ENCODE measurements around the gene BEGAIN. TPM values are rescaled to one million over a fixed set of nuclear protein-coding genes. Genes with fewer than 3 reads are reported as not detected.

Gene BEGAIN
- polyA plus RNA-seq, 4 donors = 1.3 to 13.5 (median 5.1) TPM

DNA sequence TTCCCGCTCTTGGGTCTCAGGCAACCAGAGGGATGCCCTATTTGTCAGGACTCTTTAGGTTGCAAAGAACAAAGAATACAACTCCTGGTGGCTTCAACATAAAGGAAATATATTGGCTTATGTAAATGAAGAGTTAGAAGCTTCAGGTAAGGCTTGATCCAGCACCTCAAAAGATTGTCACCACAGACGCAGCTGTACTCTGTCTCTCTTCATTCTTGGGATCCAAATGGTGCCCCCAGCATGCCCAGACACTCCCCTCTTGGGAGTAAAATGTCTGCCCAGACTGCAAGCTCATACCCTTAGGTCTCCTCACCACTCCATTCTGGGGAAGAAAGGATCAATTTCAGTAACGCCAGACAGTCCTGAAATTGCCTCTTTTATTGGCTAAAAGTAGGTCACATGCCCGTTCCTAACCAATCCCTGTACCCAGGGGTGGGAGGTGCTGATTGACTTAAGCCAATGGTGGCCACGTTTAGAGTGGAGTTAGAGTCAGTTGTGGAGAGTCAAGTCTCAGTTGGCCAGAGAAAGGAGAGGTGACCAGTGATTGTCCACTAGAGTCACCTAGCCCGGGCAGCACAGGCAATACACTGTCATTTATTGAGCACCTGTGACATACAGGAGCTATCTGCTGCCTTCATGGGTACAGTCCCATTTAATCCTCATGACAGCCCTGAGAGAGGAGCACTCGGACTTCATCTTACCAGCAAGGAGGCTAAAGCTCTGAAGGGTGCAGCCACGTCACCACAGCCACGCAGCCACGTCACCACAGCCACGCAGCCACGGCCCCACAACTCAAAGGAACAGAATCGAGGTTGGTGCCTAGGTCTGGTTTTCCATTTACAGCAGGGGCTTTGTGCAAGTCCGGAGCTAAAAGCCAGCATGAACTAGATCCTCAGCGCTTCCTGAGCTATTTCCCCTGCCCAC, 19.7 kb upstream of the BEGAIN start:
- H3K36me3 ChIP-seq (ENCODE audit: control insufficient read depth in 3 of 3, insufficient read depth in 2 of 3, low read depth in 1 of 3, low read length in 3 of 3) = no peaks in the 10 kb centered on the region
- no peak for DNase-seq
- WGBS, 3 donors = 82 to 87% (median 82%) methylated on average over 15 of the region's 15 CpGs
- no peaks in the 10 kb centered on the region for H3K9me3 ChIP-seq (ENCODE audit: control insufficient read depth in 2 of 2, insufficient read depth in 1 of 2, low read depth in 1 of 2, low read length in 1 of 2)
- H3K27me3 ChIP-seq (ENCODE audit: control insufficient read depth in 3 of 3, insufficient read depth in 3 of 3, low read length in 3 of 3) = peaks cover 0 to 8% (median 0%) of the 10 kb centered on the region in 3 donors
- no peak overlapping the region for H3K4me3 ChIP-seq (ENCODE audit: low read depth in 1 of 3, low read length in 3 of 3)
- no peaks in the 10 kb centered on the region for H3K4me1 ChIP-seq (ENCODE audit: control insufficient read depth in 3 of 3, insufficient read depth in 2 of 3, low read depth in 1 of 3, low read length in 2 of 3)
- no peak for FAIRE-seq
- H3K27ac ChIP-seq (ENCODE audit: low read depth in 1 of 3, low read length in 2 of 3) = no peak overlapping the region

DNA sequence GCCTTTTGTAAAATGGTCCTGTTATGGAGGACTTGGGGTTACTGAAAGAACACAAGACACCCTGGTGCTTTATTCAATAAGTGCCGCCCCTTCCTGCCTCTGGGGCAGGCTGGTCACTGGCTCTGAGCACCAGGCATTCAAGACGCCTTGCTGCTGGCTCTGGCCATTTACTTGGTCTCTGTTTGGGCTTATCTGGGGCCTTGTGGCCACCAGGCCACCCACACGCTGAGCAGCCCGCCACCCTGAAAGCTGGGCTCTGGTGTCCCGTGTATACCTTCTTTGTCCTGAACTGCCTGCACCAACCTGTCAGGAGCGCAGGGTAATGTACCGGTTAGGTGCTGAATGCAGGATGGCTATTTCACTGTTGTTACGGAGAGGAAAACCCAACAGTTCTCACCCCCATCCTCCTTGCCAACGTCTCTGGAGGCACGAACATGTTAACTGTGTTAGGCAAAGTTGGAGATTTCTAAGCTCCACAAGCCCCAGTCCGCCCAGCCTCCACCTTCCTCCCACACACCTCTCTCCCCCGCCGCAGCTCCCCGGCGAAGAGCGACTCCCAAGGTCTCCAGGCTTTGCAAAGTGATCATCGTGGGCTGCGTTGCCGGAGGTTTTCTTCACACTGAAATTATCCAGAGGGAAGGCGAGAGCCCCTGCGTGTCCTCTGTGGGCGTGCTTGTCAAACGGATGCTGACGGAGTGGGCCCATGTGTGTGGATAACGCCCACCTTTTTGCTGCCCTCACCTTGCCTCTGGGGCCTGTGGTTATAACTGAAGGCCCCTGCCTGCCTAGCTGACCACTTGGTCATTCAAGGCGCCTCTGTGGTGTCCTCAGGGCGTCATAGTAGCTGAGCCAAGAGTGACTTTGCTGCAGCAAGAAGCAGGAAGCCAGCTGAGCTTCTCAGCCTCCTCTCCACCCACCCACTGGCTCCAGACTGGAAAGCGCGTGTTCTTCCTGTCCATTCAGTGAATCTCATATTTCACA, 18.8 kb upstream of the BEGAIN start:
- no peaks in the 10 kb centered on the region for H3K36me3 ChIP-seq (ENCODE audit: control insufficient read depth in 3 of 3, insufficient read depth in 2 of 3, low read depth in 1 of 3, low read length in 3 of 3)
- peaks cover 0 to 4% of the 10 kb centered on the region in 2 donors for H3K9me3 ChIP-seq (ENCODE audit: control insufficient read depth in 2 of 2, insufficient read depth in 1 of 2, low read depth in 1 of 2, low read length in 1 of 2)
- H3K27ac ChIP-seq (ENCODE audit: low read depth in 1 of 3, low read length in 2 of 3) = no peak overlapping the region
- no peak for FAIRE-seq
- no peaks in the 10 kb centered on the region for H3K4me1 ChIP-seq (ENCODE audit: control insufficient read depth in 3 of 3, insufficient read depth in 2 of 3, low read depth in 1 of 3, low read length in 2 of 3)
- H3K27me3 ChIP-seq (ENCODE audit: control insufficient read depth in 3 of 3, insufficient read depth in 3 of 3, low read length in 3 of 3) = peaks cover 0 to 9% (median 0%) of the 10 kb centered on the region in 3 donors
- WGBS, 3 donors = 80 to 87% (median 86%) methylated on average over 29 of the region's 29 CpGs
- no peak for DNase-seq
- no peak overlapping the region for H3K4me3 ChIP-seq (ENCODE audit: low read depth in 1 of 3, low read length in 3 of 3)

DNA sequence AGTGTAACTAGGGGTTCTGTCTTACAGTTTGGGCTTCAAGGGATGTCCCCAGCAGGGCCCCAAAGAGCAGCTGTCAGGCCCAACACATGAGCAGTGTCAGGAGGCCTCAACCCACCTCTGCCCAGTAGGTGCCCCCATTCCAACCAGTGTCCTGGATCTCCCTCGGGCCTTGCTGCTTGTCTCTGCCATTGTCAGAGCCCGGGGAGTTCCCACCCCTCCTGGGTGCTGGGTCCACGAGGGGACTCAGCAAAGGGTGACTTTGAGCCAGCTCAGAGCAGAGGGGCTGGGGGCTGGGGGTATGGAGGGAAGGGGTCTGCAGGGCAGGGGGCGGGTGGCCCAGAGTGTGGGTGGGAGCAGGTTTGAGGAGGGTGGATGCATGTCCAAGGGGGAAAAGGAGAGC, 18.0 kb upstream of the BEGAIN start:
- no peaks in the 10 kb centered on the region for H3K4me1 ChIP-seq (ENCODE audit: control insufficient read depth in 3 of 3, insufficient read depth in 2 of 3, low read depth in 1 of 3, low read length in 2 of 3)
- WGBS, 3 donors = 72 to 79% (median 75%) methylated on average over 4 of the region's 4 CpGs
- H3K4me3 ChIP-seq (ENCODE audit: low read depth in 1 of 3, low read length in 3 of 3) = no peak overlapping the region
- no peaks in the 10 kb centered on the region for H3K36me3 ChIP-seq (ENCODE audit: control insufficient read depth in 3 of 3, insufficient read depth in 2 of 3, low read depth in 1 of 3, low read length in 3 of 3)
- DNase-seq (no peak), FAIRE-seq (no peak)
- no peak overlapping the region for H3K27ac ChIP-seq (ENCODE audit: low read depth in 1 of 3, low read length in 2 of 3)
- H3K9me3 ChIP-seq (ENCODE audit: control insufficient read depth in 2 of 2, insufficient read depth in 1 of 2, low read depth in 1 of 2, low read length in 1 of 2) = peaks cover 0 to 4% of the 10 kb centered on the region in 2 donors
- H3K27me3 ChIP-seq (ENCODE audit: control insufficient read depth in 3 of 3, insufficient read depth in 3 of 3, low read length in 3 of 3) = peaks cover 0 to 9% (median 0%) of the 10 kb centered on the region in 3 donors

DNA sequence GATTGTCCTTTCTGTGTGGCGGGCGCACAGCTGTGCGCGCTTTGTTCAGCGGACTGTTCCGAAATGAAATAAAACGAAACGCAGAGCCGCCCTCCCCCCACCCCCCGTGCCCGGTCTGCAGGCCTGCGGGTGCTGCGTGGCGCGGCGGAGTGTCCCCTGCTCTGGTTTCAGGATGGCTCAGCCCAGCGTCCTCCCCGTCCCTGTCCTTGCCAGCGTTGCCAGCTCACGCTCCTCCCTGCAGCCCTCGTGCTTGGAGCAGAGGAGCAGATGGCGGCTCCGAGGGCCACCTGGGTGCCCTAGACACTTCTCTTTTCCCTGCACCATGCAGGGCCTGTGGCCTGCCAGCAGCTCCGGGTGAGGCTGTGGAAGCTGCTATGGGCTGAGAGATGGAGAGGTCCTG, 17.5 kb upstream of the BEGAIN start:
- H3K36me3 ChIP-seq (ENCODE audit: control insufficient read depth in 3 of 3, insufficient read depth in 2 of 3, low read depth in 1 of 3, low read length in 3 of 3) = no peaks in the 10 kb centered on the region
- H3K27me3 ChIP-seq (ENCODE audit: control insufficient read depth in 3 of 3, insufficient read depth in 3 of 3, low read length in 3 of 3) = peaks cover 0 to 9% (median 0%) of the 10 kb centered on the region in 3 donors
- H3K4me1 ChIP-seq (ENCODE audit: control insufficient read depth in 3 of 3, insufficient read depth in 2 of 3, low read depth in 1 of 3, low read length in 2 of 3) = no peaks in the 10 kb centered on the region
- FAIRE-seq (no peak), DNase-seq (no peak)
- WGBS, 3 donors = 87 to 93% (median 92%) methylated on average over 24 of the region's 24 CpGs
- no peak overlapping the region for H3K27ac ChIP-seq (ENCODE audit: low read depth in 1 of 3, low read length in 2 of 3)
- no peak overlapping the region for H3K4me3 ChIP-seq (ENCODE audit: low read depth in 1 of 3, low read length in 3 of 3)
- H3K9me3 ChIP-seq (ENCODE audit: control insufficient read depth in 2 of 2, insufficient read depth in 1 of 2, low read depth in 1 of 2, low read length in 1 of 2) = peaks cover 0 to 4% of the 10 kb centered on the region in 2 donors

DNA sequence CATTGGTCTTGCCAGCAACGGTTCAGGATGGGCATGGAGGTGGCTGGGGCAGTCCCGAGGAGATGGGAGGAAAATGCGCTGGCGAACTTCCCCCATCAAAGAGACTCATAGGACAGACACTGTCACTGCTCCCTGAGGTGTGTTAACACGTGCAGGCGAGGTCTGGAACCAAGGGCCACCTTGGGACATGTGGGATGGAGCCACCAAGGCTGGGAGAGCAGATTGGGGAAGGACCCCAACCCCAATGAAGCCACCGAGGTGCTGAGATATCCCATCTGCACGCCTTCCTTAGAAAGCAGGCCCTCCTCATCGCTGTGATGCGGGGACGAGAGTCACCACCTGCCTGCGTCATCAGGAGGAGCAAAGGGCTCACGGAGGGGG, 16.9 kb upstream of the BEGAIN start:
- DNase-seq (no peak), FAIRE-seq (no peak)
- H3K27ac ChIP-seq (ENCODE audit: low read depth in 1 of 3, low read length in 2 of 3) = no peak overlapping the region
- H3K9me3 ChIP-seq (ENCODE audit: control insufficient read depth in 2 of 2, insufficient read depth in 1 of 2, low read depth in 1 of 2, low read length in 1 of 2) = peaks cover 0 to 4% of the 10 kb centered on the region in 2 donors
- no peaks in the 10 kb centered on the region for H3K36me3 ChIP-seq (ENCODE audit: control insufficient read depth in 3 of 3, insufficient read depth in 2 of 3, low read depth in 1 of 3, low read length in 3 of 3)
- H3K4me1 ChIP-seq (ENCODE audit: control insufficient read depth in 3 of 3, insufficient read depth in 2 of 3, low read depth in 1 of 3, low read length in 2 of 3) = no peaks in the 10 kb centered on the region
- no peak overlapping the region for H3K4me3 ChIP-seq (ENCODE audit: low read depth in 1 of 3, low read length in 3 of 3)
- H3K27me3 ChIP-seq (ENCODE audit: control insufficient read depth in 3 of 3, insufficient read depth in 3 of 3, low read length in 3 of 3) = peaks cover 0 to 9% (median 0%) of the 10 kb centered on the region in 3 donors
- WGBS, 3 donors = 71 to 89% (median 83%) methylated on average over 13 of the region's 13 CpGs

DNA sequence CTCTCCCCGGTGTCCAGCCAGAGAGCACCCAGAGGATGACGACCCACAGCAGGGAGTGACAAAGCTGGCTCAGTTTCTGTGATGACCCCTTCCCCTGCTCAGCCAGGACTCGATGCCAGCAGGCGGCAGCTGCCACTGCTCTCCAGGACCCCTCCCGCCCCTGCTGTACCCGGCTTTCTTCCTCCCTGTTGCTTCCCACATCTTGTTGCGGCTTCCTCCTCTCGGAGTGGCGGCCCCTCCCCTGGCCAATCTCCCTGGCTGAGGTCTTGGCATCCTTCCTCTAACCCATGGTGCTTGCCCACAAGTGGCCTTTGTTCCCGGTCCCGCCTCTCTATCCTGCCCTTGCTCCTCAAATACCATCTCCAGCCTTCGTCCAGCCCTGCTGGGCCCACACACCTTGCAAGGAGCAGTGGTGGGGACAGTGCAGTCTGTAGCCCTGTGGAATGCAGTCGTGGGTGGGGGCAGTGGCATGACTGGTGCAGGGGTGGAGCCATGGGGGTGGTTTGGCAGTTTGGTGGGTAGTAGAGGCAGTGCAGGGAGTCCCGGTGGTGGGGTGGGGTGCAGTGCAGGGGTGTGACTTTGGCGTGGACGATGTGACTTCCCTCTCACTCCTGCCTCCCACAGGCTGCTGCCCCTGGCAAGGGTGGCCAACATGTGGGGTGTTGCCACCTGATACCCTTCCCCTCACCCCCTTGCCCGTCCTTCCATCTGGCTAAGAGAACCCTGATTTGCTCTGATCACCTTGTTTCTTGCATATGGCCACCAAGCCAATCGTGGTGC, 16.3 kb upstream of the BEGAIN start:
- DNase-seq = no peak

DNA sequence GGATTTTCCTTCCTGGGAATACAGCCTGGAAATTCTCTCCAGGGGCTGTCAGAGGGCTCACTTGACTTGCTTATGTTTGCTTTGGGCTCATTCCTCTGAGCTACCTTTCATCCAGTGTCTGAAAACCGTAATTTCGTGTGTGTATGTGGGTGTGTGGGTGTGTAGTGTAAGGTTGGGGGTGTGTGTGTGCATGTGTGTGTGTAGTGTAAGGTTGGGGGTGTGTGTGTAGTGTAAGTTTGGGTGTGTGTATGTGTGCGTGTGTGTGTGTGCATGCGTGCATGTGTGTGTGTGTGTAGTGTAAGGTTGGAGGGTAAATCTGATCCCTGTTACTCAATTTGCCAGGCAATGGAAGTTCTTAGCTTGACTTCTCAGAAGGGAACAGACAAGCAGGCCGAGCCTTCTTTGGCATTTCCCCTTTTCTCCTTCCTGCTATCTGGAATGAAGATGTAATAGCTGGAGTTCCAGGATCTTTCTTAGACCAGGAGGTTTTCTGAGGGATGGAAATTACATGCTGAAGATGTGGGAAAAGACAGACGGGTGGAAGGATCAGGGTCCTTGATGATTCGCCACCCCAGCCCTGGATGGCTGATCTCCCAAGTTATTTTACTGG, 15.5 kb upstream of the BEGAIN start:
- H3K9me3 ChIP-seq (ENCODE audit: control insufficient read depth in 2 of 2, insufficient read depth in 1 of 2, low read depth in 1 of 2, low read length in 1 of 2) = peaks cover 0 to 4% of the 10 kb centered on the region in 2 donors
- FAIRE-seq = no peak
- WGBS, 3 donors = 60 to 71% (median 66%) methylated on average over 7 of the region's 7 CpGs

More for the DNA sequence above, 16.3 kb upstream of the BEGAIN start:
- H3K27ac ChIP-seq (ENCODE audit: low read depth in 1 of 3, low read length in 2 of 3) = no peak overlapping the region
- no peak for FAIRE-seq
- H3K36me3 ChIP-seq (ENCODE audit: control insufficient read depth in 3 of 3, insufficient read depth in 2 of 3, low read depth in 1 of 3, low read length in 3 of 3) = no peaks in the 10 kb centered on the region
- no peaks in the 10 kb centered on the region for H3K4me1 ChIP-seq (ENCODE audit: control insufficient read depth in 3 of 3, insufficient read depth in 2 of 3, low read depth in 1 of 3, low read length in 2 of 3)
- peaks cover 0 to 4% of the 10 kb centered on the region in 2 donors for H3K9me3 ChIP-seq (ENCODE audit: control insufficient read depth in 2 of 2, insufficient read depth in 1 of 2, low read depth in 1 of 2, low read length in 1 of 2)
- peaks cover 0 to 9% (median 0%) of the 10 kb centered on the region in 3 donors for H3K27me3 ChIP-seq (ENCODE audit: control insufficient read depth in 3 of 3, insufficient read depth in 3 of 3, low read length in 3 of 3)
- no peak overlapping the region for H3K4me3 ChIP-seq (ENCODE audit: low read depth in 1 of 3, low read length in 3 of 3)
- 54 to 78% (median 68%) methylated on average over 15 to 18 of the region's 18 CpGs for WGBS, 3 donors

More for the DNA sequence above, 15.5 kb upstream of the BEGAIN start:
- no peak overlapping the region for H3K27ac ChIP-seq (ENCODE audit: low read depth in 1 of 3, low read length in 2 of 3)
- no peak overlapping the region for H3K4me3 ChIP-seq (ENCODE audit: low read depth in 1 of 3, low read length in 3 of 3)
- no peaks in the 10 kb centered on the region for H3K36me3 ChIP-seq (ENCODE audit: control insufficient read depth in 3 of 3, insufficient read depth in 2 of 3, low read depth in 1 of 3, low read length in 3 of 3)
- H3K4me1 ChIP-seq (ENCODE audit: control insufficient read depth in 3 of 3, insufficient read depth in 2 of 3, low read depth in 1 of 3, low read length in 2 of 3) = no peaks in the 10 kb centered on the region
- no peak for DNase-seq
- H3K27me3 ChIP-seq (ENCODE audit: control insufficient read depth in 3 of 3, insufficient read depth in 3 of 3, low read length in 3 of 3) = peaks cover 0 to 9% (median 0%) of the 10 kb centered on the region in 3 donors

Data from small intestine (tissue), 7 donors.